HG03354 (cell line): Measurements from ENCODE around the gene CORO6.

Experiments used
- ATAC-seq: cut with Tn5 transposase; IDR thresholded peaks from one replicate; pipeline ENCODE4 v1.9.1; 2021; ENCODE audit warnings: mild to moderate bottlenecking; ENCODE audit not compliant: unreplicated experiment, poor library complexity, severe bottlenecking

Gene CORO6

DNA sequence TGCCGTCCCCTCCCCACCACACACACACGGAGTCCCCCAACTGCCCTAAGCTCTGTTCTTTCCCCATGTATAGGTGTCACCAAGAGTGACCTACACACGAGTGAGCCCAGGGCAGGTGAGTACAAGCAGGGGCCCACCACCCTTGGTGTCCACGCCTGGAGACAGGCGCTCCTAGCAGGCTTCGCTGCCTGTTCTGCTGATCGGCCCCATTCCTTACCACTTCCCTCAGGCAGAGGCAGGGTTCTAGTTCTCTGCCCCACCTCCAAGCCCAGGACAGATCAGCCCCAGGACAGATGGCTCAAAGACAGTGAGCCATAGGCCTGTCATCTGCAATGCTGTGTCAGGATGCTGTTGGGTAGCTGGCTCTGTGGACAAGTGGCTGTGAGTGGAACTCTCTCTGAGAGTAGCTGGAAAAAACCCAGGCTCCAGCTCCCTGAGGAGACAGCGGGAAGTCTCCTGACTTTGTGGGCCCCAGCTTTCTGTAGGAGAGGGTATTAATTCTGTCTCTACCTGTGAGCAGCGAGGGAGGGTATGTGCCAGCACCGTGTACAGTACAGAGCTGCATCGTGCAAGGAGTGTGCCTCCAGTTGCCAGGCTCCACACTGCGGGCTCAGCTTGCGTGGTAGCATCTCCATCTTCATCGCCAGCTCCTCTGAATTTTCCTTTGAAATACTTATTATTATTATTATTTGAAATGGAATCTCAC is 53.3 kb downstream of the CORO6 start:
- ATAC-seq, result no peak

DNA sequence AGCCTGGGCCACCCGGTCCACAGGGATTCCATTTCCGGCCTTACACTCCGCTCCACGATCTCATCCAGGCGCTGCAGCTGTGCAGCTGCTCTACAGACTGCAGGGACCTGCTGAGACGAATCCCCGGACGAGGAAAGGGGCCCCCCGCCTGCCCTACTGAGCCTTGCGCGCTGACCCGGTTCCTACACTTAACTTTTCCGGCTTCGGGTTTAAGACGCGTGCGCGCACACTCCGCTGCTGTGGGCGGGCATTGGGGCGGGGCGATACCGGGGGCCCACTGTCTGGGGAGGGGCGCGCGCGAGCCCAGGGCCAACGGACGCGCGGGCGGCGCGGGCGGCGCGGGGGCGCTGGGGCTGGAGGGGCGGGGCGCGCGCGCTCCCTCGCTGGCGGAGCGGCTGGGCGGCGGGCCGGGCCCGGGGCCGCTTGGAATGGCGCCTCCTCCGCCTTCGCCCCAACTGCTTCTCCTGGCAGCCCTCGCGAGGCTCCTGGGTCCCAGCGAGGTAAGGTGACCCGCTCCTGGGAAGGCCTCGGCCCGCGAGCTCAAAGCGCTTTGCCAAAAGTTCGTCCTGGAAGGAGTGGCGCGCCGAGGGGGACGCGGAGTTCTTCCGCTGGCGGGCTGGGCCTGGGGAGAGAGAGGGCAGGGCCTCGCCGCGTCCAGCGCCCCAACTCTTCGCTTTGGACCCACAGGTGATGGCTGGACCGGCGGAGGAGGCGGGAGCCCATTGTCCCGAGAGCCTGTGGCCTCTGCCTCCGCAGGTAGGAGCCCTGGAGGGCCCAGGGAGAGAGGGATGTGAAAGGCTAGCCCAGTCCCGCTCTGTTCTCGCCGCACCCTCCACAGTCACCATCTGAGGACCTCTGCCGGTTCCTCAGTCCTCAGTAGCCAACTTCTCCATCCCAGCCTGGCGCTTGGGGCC is 54.1 kb downstream of the CORO6 start, which contains the start of gene TP53I13:
TP53I13 (plus strand) TSS at position 371 of the 914 bp plus-strand sequence; CDS start at position 429, 58 bp downstream.
- peak; percentile 41 for ATAC-seq

DNA sequence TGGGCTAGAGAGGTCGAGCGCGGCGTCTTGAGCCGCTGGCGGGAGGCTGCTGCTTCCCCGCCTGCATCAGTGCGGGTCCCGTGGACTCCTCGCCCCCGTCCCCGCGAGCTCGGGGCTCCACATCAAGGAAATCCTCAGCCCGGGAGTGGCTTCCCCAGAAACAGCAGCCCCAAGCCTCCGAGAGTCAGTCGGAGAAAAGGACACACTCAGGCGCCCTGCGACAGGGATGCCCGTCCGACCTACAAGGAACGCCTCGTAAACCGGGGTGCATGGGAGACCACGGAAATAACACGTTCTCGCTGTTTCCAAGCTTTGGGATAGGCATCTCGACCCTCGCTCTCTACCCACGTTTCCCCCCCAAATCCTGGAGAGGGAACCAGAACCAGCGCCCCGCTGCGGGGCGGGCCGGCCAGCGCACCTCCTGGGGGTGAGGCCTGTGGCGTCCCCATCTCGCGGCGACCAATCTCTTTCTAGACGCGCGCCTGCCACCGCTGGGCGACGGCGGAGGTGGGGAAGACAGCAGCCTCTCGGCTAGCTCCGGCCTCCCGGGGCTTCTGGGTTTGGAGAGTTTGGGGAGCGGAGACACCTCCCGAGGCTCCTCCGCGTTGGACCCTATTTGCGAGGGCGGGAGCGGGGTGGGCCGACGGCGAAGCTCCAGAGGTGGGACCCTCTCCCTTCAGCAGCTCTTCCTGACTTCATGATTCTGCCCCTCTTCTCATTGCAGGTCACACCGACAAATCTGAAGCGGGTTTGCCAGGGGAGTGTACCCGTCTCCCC is 55.0 kb downstream of the CORO6 start:
- peak; percentile 48 for ATAC-seq

DNA sequence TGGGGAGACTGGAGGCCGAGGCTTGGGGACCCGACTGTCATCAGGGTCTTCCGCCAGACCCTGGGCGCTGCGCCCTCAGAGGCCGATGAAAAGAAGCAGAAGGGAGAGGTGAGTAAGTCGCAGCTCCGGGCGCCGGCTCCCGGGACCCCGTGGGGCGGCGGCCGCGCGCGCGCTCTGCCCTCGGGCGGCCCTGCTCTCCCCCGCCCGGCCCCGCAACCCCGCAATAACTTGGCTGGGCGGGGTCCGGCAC is 55.5 kb downstream of the CORO6 start:
- peak; percentile 14 for ATAC-seq

DNA sequence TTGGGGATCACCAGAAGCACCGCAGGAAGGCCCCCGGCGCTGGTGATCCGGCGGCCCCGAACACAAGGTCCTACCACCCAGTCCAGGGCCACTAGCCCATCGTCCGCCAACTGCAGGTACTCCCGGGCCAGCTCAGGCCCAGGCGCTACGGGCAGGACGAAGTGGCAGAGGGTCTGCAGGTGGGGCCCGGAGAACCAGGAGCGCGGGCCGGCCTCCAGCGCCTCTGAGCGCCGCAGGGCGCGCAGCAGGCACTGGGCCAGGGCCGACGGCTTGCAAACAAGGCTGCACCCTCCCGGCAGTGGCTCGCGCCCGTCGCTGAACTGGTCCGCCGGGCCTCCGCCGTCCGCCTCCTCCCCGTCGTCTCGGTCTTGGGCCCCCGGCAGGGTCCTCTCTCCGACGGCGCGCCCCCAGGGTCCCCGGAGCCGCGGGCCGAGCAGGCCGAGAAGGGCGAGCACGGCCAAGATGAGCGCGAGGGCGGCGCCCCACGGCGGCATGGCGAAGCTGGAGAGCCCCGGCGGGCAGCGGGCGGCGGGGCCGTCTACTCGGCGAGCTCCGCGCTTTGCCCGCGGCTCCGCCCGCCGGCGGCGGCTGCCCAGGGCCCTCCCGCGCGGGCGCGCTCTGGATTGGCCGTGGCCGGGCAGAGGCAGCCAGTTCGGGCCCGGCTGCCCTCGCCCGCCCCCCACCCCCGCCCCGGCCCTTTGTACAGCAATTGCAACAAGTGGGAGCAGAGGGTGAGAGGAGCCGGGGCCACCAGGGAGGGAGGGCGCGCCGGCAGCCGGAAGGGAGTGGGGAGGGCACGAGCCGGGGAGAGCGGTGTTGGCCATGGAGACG is 56.0 kb downstream of the CORO6 start, which contains the start of gene ABHD15:
ABHD15 (minus strand) TSS at position 565 of the 831 bp plus-strand sequence; CDS start at position 494, 71 bp downstream.
- no peak for ATAC-seq

DNA sequence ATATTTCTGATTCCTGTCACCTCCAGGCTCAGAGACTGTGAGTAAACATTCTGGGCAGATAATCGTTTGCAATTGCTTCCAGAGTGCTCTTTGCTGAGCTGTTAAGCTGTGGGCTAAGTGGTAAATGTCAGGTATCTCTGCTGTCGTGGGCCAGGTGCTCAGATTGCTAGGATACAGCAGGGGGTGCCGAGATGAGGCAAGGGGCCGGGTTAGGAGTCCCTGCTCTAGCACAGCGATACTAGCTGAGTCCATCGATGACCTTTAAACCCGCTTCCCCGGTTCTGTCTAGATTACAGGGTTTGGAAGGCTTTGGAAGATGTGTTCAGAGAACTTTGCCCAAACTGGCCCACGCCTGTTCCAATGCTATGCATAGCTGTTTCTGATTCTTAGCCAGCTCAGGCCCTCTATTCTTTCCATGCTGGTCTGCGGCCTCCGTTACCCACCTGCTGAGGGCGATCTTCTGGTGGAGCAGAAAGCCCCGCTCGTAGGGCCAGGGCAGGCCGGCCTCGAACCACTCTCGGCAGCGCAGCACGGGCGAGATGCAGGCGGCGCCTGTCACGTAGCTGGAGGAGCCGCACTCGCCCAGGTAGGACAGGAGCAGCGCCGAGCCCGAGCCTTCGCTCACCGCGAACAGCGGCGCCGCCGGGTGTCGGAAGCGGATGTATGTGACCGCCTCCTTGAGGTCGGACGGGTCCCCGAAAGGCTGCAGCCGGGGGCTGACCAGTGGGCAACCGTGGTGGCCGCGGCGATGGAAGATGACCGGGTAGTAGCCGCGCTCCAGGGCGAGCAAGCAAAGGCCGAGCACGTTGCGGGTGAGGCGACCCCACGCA is 56.9 kb downstream of the CORO6 start:
- no peak for ATAC-seq
